Measurements from ENCODE around the gene GPLD1.
"Not testable (repeated sequence)": the region's sequence is repeated elsewhere in the genome, so short reads cannot be mapped to it uniquely, and the experiment has no call there.

Gene GPLD1

DNA sequence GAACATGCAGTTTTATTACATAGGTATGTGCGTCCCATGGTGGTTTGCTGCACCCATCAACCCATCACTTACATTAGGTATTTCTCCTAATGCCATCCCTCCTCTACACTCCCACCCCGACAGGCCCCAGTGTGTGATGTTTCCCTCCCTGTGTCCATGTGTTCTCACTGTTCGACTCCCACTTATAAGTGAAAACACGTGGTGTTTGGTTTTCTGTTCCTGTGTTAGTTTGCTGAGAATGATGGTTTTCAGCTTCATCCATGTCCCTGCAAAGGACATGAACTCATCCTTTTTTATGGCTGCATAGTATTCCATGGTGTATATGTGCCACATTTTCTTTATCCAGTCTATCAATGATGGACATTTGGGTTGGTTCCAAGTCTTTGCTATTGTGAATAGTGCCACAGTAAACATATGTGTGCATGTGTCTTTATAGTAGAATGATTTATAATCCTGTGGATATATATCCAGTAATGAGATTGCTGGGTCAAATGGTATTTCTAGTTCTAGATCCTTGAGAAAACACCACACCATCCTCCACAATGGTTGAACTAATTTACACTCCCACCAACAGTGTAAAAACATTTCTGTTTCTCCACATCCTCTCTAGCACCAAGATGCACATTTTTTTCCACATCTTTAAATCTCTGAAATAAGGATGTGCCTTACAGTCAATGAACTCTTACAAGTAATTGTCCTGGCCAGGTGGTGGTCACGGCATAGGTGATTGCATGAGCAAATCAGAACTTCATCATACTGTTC is 104.8 kb downstream of the GPLD1 start:
- not testable (repeated sequence) for DNase-seq

DNA sequence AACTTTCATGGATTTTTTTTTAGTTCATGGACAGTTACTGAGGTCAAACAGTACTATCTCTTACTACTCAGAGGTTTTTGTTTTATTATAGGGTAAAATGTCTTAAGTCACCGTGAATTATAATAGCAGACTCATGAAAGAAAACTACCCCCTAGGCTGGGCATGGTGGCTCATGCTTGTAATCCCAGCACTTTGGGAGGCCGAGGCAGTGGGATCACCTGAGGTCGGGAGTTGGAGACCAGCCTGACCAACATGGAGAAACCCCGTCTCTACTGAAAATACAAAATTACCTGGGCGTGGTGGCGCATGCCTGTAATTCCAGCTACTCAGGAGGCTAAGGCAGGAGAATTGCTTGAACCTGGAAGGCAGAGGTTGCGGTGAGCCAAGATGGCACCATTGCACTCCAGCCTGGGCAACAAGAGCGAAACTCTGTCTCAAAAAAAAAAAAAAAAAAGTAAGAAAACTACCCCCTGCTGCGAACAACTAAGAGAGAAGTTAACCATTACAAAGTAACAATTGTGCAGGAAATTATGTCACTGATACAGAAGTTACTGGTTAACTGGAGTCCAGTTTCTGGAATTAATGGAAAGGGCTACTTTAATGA is 106.4 kb downstream of the GPLD1 start:
- not testable (repeated sequence) for DNase-seq

DNA sequence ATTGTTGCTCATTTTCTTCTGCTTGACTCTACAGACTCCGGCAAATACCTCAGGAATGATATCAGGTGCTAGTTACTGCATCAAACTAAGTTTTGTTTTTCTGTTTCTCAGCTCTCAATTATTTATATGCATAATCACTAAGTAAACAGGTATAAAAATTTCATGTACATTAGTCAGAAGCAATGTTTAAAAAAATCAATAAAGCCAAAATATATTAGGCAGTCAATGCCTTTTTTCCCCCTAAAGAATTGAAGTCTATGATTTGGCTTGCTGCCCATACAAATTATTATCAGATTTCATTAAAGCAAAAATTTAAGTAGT is 107.2 kb downstream of the GPLD1 start:
- no peak for DNase-seq

DNA sequence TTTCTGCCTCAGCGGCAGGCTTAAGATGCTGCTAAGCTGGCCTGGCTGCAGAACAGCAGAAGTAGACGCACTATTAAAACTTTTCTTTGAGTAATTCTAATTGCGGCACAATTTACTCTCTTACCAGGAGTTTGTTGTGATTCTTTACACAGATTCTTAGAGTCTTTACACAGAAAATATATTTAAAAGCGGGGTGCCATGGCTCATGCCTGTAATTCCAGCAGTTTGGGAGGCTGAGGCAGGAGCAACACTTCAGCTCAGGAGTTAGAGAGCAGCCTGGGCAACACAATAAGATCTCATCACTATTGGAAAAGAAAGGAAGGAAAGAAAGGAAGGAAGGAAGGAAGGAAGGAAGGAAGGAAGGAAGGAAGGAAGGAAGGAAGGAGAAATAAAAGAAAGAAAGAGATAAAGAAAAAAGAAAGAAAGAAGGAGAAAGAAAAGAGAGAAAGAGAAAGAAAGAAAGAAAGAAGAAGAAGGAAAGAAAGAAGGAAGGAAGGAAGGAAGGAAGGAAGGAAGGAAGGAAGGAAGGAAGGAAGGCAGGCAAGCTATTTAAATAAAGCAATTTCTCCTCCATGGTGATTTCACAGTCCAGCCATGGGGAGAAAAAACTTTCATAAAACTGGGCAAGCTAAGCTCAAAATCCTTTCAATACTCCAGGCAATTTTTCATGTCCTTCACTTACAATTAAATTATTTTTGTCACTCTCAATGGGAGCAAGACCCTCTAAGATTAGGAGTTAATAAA is 107.7 kb downstream of the GPLD1 start:
- DNase-seq, result no peak

DNA sequence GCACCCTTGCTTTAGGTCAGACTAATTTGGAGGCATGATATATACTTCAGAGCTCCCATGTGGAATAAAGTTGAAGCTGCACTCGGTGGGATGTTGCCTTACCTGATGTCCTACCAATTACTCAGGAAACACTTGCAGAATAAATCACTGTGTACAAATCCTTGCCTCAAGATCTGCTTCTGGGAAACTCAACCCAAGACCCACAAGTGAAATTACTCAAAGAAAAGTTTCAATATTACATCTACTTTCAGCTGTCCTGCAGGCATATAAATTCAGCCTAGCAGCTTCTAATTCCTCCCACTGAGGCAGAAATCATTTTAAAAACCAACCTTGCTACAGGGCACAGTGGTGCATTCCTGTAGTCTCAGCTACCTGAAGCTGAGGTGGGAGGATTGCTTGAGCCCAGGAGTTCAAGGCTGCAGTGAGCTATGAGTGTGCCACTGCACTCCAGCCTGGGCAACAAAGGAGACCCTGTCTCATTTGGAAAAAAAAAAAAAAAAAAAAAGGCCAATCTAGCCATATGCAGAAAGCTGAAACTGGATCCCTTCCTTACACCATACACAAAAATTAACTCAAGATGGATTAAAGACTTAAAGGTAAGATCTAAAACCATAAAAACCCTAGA is 110.8 kb downstream of the GPLD1 start:
- no peak for DNase-seq

Measured in anterior cingulate cortex (tissue), 58 donors.